NCI-H128 (cell line): ENCODE data around the gene VAT1L.
A peak's percentile ranks its signal among the peaks of the same experiment; 100 is the strongest.
"Not testable (repeated sequence)": the region's sequence is repeated elsewhere in the genome, so short reads cannot be mapped to it uniquely, and the experiment has no call there.

Source experiments
- DNase-seq: peaks from one replicate; lab custom pipeline; 2025; ENCODE audit not compliant: unreplicated experiment; lab: John Stamatoyannopoulos, UW

Gene VAT1L

GRCh38 chr16:77947590-77947989 lies 159.2 kb downstream of the VAT1L start:
- DNase-seq: not testable (repeated sequence)

DNA sequence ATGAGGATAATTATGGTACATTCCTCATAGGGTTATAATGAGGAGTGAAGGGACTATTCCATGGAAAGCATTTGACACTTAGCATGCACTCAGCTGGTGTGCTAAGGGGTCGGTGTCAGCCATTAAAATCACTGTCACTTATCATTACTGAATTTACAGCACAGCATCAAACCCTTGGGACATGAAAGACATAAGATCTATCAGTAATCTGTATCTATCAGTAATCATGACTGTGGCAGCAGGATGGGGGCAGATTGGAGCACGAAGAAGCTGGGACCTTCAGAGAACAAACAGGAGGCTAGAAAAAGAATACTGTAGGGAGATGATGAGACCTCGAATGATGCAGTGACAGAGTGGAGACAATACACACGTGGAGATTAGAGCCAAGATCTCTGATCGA lies 160.5 kb downstream of the VAT1L start:
- no peak for DNase-seq

DNA sequence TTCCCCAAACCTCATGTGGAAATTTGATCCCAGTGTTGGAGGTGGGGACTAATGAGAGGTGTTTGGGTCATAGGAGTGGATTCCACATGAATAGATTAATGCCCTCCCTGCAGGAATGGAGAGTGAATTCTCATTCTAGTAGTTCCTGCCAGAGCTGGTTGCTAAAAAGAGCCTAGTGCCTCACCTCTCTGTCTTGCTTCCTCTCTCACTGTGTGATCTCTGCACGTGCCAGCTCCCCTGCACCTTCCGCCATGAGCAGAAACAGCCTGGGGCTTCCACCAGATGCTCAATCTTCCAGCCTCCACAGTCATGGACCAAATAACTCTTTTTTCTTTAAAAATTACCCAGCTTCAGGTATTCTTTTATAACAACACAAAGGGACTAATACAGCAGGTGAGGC lies 161.1 kb downstream of the VAT1L start:
- DNase-seq: no peak

GRCh38 chr16:77951788-77952187 lies 163.4 kb downstream of the VAT1L start:
- DNase-seq: no peak

DNA sequence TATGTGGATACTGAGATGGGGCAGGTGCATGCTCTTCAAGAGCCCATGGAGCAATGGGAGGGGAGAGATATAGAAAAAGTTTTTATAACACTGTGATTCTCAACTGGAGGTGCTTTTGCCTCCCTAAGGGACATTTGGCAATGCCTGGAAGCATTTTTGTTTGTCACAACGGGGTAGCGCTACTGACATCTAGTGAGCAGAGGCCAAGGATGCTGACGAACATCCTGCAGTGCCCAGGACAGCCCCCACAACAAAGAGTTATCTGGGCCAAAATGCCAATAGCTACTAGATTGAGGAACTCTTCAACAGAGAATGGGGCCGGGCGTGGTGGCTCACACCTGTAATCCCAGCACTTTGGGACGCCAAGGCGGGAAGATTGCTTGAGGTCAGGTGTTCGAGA lies 166.8 kb downstream of the VAT1L start:
- DNase-seq: peak; percentile 34

DNA sequence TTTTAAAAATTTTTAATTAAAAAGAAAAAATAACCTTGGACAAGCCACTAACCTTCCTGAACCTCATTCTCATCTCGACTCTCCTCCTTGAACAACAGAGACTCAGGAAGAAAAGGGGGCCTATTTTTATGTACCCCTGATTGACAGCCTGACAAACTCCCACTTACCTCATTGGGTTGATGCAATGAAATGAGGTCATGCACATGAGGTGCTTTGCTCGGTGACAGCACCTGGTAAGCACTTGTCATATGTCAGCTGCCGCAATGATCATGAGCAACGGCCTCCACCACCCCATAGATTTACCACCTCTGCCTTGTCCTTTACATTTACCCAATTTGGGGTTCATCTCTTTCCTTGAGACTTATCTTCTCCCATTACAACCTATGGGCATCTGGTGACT lies 167.9 kb downstream of the VAT1L start:
- DNase-seq: no peak

GRCh38 chr16:77960766-77961165 lies 172.4 kb downstream of the VAT1L start:
- no peak for DNase-seq

DNA sequence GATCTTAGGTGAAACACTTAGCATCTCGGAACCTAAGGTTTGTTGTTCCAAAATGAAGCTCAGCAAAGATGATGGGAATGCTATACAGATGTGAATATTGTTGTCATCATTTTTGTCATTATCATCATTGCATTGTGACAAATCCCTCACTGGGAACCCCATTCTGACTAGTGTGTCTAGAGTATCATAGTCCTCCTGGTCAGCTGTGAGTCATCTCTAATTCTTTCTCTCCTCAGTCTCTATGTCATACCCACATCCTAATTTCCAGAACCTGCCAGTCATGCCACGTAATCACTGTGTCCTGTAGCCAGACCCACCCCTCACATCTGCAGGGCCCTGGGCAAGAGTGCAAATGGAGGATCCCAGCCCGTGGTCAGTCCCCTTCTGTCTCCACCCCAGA lies 173.4 kb downstream of the VAT1L start:
- no peak for DNase-seq

DNA sequence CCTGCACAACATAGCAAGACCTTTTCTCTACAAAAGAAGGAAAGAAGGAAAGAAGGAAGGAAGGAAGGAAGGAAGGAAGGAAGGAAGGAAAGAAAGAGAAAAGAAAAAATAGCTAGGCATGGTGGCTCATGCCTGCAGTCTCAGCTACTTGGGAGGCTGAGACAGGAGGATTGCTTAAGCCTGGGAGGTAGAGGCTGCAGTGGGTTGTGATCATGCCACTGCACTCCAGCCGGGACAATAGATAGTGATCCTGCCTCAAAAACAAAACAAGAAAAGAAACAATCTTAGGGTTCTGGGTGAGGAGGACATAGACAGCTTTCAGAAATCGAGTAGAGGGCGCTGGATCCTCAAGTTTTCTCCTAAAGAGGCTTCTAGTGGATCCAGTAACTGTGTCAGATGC lies 174.3 kb downstream of the VAT1L start:
- no peak for DNase-seq

DNA sequence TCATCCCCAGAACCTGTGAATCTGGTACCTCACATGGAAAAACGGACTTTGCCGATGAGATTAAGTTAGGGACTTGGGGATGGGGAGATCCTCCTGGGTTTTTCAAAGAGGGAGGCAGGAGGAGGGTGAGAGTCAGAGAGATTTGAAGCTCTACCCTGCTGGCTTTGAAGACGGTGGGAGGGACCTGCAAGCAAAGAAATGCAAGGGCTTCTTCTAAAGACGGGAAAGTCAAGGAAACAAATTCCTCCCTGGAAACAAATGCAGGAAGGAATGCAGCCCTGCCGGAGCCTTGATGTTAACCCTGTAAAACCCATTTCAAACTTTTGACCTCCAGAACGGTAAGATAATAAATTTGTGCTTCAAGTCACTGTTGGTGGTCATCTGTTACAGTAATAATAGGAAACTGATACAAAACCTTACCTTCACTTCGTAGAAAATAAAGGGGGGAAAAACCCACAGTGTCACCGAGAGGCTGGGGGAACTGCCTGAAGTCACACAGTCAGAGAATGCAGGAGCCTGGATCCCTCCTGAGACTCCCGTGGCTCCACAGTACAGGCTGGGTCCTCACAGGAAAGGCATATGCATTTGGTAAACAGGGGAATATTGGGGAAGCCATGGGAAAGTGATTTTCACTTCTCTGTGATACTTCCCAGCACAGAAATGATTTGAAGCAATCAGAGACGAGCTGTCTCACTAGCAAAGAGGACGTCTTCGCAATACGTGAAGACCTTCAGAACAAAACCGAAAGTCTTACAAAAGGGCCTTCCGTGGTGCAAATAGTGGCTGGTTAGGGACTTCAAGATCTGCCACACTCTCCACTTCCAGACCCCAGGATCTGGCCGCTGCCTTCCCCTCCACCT lies 175.1 kb downstream of the VAT1L start:
- no peak for DNase-seq

GRCh38 chr16:77965346-77965745 lies 177.0 kb downstream of the VAT1L start:
- DNase-seq: no peak

- DNase-seq: no peak
Observed at GRCh38 chr16:77967054-77967904, 178.9 kb downstream of the VAT1L start.

DNA sequence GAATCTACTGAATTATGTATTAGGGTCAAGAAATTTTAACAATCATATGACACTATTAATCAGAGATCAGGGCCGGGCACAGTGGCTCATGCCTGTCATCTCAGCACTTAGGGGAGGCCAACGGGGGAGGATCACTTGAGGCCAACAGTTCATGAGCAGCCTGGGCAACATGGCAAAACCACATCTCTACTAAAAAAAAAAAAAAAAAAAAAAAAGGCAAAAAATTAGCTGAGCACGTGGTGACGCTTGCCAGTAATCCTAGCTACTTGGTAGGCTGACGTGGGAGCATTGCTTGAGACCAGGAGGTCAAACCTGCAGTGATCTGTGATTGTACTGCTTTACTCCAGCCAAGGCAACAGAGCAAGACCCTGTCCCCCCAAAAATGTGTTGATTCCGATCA lies 181.5 kb downstream of the VAT1L start:
- no peak for DNase-seq

DNA sequence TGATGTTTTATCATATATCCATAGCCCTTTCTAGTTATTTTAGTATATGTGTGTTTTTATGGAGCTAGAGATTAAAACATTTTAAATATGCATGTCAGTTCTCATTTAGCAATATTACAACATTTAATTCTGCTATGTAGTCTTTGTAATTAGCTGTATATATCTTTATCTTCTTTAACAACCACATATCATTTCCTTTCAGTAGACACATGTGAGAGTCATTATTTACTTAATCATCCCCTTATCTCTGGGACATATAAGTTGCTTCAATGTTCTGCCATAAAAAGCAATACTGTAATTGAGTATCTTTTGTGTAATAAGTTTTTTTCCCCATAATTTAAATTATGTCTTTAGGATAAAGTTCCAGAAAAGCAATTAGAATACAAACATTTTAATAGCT lies 182.0 kb downstream of the VAT1L start:
- DNase-seq: no peak

DNA sequence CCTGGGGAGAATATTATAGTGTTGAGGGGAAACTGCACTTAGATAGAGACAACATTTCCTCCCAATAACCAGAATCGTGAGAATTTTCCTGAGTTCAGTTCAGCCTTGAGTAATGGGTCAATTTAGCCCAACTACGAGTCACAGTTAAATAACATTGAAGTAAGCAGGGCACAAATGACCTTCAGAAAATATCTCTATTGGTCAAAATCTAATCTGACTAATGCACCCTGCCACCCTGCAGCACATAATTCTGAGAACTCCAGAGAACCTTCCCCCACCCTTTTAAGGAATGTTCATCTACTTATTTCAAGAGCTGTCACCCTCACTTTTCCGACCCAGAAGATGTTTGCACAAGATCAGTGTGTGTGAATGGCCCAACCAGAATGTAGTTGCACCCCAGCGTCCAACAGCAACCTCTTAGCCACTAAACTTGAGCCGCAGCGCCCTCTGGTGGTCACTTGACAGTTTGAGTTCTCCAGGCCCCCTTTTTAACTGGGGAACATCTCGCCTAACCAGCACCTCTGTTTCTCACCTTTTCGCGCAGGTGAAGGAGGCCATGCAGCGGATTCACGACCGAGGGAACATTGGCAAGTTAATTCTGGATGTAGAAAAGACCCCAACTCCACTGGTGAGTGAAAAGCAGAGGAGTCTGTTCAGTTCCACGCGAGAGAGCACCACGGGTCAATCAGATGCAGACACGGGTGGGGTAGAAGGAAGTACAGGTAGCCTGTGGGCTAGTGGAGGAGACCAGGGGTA lies 183.1 kb downstream of the VAT1L start:
- DNase-seq: peak; percentile 43

DNA sequence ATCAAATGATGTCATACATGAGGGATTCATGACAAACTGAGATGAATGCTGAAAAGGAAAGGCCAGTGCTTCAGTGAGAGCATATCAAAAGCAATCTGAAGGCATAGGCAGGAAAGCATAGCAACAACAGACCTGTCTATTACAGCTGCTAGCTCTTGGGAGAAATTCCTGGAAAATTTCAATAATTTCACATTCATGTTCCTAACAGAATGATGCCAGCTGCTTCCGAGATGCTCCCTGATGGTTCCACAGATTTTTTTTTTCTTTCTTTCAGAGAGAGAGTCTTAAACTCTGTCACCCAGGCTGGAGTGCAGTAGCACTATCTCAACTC lies 183.7 kb downstream of the VAT1L start:
- no peak for DNase-seq

GRCh38 chr16:77974883-77975282 lies 186.5 kb downstream of the VAT1L start:
- DNase-seq: no peak

DNA sequence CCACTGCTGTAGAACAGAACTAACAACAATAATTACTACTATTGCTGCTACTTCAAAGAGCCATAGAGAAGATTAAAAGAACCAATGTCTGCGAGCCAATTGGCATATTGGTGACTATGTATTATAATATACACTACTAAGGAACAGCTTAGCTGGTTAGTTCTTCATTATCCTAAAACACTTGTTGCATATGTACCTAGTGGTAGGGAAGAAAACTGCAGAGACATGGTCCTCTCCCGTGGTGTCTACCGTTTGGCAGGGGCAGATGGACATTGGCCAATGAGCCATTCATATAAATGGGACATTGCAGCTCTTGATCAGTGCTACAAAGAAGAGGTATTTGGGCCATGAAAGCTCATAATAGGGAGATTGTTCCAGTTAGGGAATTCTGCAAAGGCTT lies 187.6 kb downstream of the VAT1L start:
- no peak for DNase-seq

- DNase-seq: no peak
Observed at GRCh38 chr16:77977339-77977738, 189.0 kb downstream of the VAT1L start.

- DNase-seq: no peak
Observed at GRCh38 chr16:77985111-77985510, 196.7 kb downstream of the VAT1L start.

DNA sequence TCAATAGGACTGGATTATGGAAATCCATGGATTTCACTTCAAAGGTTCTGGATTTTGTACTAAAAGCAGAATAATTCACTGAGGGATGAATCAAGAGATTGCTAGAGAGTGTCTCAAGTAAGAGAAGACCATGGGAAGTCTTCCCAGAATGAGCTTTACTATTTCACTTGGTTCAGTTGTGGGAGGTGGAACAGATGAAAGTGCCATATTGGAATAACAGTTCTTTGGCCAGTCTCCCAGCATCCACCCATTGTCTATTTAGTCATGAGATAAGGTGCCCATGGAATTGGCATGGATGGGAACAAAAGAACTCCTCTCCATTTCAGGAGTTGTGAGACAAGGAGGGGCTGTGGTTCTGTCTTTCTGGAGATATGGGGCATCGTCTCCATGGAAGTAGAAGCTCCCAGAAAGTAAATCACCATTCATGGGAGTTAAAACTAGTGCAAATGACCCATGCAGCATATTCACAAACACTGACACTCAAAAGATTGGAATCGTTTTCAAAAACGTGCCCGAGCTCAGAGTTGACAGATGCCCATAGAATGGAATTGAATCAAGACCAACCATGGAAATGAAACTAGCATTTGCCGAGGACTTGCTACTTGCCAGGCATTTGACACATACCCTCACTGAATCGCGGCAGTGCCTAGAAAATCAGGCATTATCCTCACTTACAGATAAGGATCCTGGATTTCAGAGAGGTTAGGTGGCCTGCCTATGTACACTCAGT lies 197.8 kb downstream of the VAT1L start:
- no peak for DNase-seq
